Neural progenitor cell (in vitro differentiated cells): ENCODE measurements around the gene CGN. TPM values are rescaled to one million over a fixed set of nuclear protein-coding genes. Genes with fewer than 3 reads are reported as not detected.

Source experiments
- DNase-seq: peaks from one replicate; pipeline ENCODE4 v3.0.0-alpha.2; 2016; ENCODE audit warnings: low spot score
- H2AFZ ChIP-seq: fragments of 200-600 bp; sonication (generic); replicated peaks from 2 replicates; pipeline ENCODE4 v1.6.1; 2016; ENCODE audit warnings: antibody characterized with exemption
- H3F3A ChIP-seq: fragments of 200-600 bp; sonication (generic); 2 replicates; pipeline ENCODE4 v1.6.1; 2016; ENCODE audit warnings: antibody characterized with exemption, low read depth
- H3K27ac ChIP-seq: fragments of 200-600 bp; sonication (generic); 2 replicates; pipeline ENCODE4 v1.5.1; 2016; ENCODE audit warnings: mild to moderate bottlenecking
- H3K27me3 ChIP-seq: fragments of 200-600 bp; sonication (generic); 2 replicates; pipeline ENCODE4 v1.6.1; 2016; ENCODE audit warnings: mild to moderate bottlenecking, moderate library complexity
- H3K36me3 ChIP-seq: fragments of 200-600 bp; sonication (generic); 2 replicates; pipeline ENCODE4 v1.5.1; 2016
- H3K4me1 ChIP-seq: fragments of 200-600 bp; sonication (generic); 2 replicates; pipeline ENCODE4 v1.6.1; 2016; ENCODE audit warnings: mixed run types
- H3K4me2 ChIP-seq: fragments of 200-600 bp; sonication (generic); 2 replicates; pipeline ENCODE4 v1.6.1; 2016
- H3K4me3 ChIP-seq: fragments of 200-600 bp; sonication (generic); 2 replicates; pipeline ENCODE4 v1.5.1; 2016
- H3K79me2 ChIP-seq: fragments of 200-600 bp; sonication (generic); 2 replicates; pipeline ENCODE4 v1.6.1; 2016; ENCODE audit warnings: low read depth
- H3K9ac ChIP-seq: fragments of 200-600 bp; sonication (generic); 2 replicates; pipeline ENCODE4 v1.6.1; 2016
- H3K9me3 ChIP-seq: fragments of 200-600 bp; sonication (generic); 2 replicates; pipeline ENCODE4 v1.5.1; 2016; ENCODE audit warnings: low read depth
- H4K20me1 ChIP-seq: fragments of 200-600 bp; sonication (generic); 2 replicates; pipeline ENCODE4 v1.6.1; 2016; ENCODE audit warnings: low read depth
- H3K27ac Mint-ChIP-seq: 3 replicates; pipeline ENCODE4 v1.8.0; 2021; ENCODE audit warnings: mixed read lengths
- H3K27me3 Mint-ChIP-seq: 2 replicates; pipeline ENCODE4 v1.8.0; 2022; ENCODE audit warnings: low read depth, mild to moderate bottlenecking, inconsistent platforms, moderate library complexity, mixed read lengths; ENCODE audit not compliant: insufficient read depth
- H3K36me3 Mint-ChIP-seq: 3 replicates; pipeline ENCODE4 v1.8.0; 2021; ENCODE audit warnings: mixed read lengths
- H3K4me1 Mint-ChIP-seq: 3 replicates; pipeline ENCODE4 v1.8.0; 2021; ENCODE audit warnings: mixed read lengths
- H3K4me3 Mint-ChIP-seq: 3 replicates; pipeline ENCODE4 v1.8.0; 2021; ENCODE audit warnings: mild to moderate bottlenecking, moderate library complexity, mixed read lengths
- H3K9me3 Mint-ChIP-seq: 3 replicates; pipeline ENCODE4 v1.8.0; 2020; ENCODE audit warnings: mixed read lengths
- CTCF ChIP-seq: fragments of 200-600 bp; sonication (generic); IDR thresholded peaks from 2 replicates; pipeline ENCODE4 v1.5.1; 2017; ENCODE audit warnings: antibody characterized with exemption, mild to moderate bottlenecking
- EZH2 ChIP-seq: fragments of 200-600 bp; sonication (generic); IDR thresholded peaks from 2 replicates; pipeline ENCODE4 v1.6.1; 2017; ENCODE audit warnings: antibody characterized with exemption, mild to moderate bottlenecking, moderate library complexity
- EZH2phosphoT487 ChIP-seq: fragments of 200-600 bp; sonication (generic); IDR thresholded peaks from 2 replicates; pipeline ENCODE4 v1.6.1; 2017; ENCODE audit warnings: antibody characterized with exemption
- total RNA-seq: library from RNA; depleted of rRNA; stranded (reverse); fragments of >200 nt; gene quantifications from 2 replicates; pipeline ENCODE4 v1.2.3, GENCODE V29; 2015; ENCODE audit warnings: low replicate concordance

Gene CGN
- total RNA-seq, 1 donor from 2014 or later: 5.4 TPM

DNA sequence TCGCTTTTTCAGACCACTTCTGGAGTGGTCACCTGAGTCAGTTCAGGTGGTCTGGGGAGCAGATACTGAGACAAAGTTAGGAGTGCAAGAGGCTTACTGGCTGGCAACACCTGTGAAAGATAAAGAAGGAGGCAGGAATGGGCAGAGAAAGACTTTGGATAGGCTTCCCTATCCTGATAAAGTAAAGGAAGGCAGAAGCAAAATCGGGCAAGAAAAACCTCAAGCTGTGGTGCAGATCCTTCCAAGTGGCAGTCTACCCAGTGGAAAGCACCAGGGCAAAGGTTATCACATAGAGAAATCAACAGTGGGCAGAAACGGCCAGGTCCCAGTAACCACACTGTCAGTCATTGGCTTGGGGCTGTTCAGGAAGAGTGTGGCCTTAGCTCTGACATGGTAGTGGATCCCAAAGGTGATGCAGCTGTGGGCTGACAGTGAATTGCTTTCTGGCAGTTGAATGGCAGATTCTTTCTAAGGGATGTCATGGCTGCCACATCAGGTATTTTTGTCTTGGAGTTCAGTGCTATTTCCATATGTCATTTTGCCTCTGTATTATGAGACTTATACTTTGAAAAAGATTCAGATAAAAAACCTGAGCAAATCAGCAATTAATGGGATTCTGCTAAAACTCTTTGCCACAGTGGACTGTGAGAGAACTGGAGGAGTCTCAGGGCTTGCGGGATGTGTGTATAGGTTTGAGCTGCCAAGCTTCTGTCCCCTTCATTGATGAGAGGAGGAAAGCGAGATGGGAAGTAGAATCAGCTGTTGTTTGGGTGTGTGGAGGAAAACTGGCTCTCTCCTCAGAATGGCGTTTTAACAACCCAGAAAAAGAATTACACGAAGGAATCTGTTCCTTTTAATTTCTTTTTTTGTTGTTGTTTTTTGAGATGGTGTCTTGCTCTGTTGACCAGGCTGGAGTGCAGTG lies 8.1 kb upstream of the CGN start:
- peaks cover 4% of the 10 kb centered on the region for H3K27me3 Mint-ChIP-seq
- no peaks in the 10 kb centered on the region for H3K27me3 ChIP-seq
- no peak overlapping the region for H3K4me3 Mint-ChIP-seq
- peak overlapping the region; percentile 86 for H3K27ac Mint-ChIP-seq
- no peaks in the 10 kb centered on the region for H3K4me1 ChIP-seq
- no peaks in the 10 kb centered on the region for H3K9me3 Mint-ChIP-seq
- no peak overlapping the region for H3K4me3 ChIP-seq
- H3K79me2 ChIP-seq: no peaks in the 10 kb centered on the region
- no peaks in the 10 kb centered on the region for H3K36me3 Mint-ChIP-seq
- peak overlapping the region; percentile 4 for H2AFZ ChIP-seq
- TF ChIP-seq EZH2 (no peak), CTCF (no peak), EZH2phosphoT487 (no peak)
- H3K4me1 Mint-ChIP-seq: peaks cover 5% of the 10 kb centered on the region
- H3K4me2 ChIP-seq: no peak overlapping the region
- no peak overlapping the region for H3K9ac ChIP-seq
- DNase-seq: no peak
- H3K36me3 ChIP-seq: no peaks in the 10 kb centered on the region
- H3F3A ChIP-seq: no peaks in the 10 kb centered on the region
- no peak overlapping the region for H3K27ac ChIP-seq
- H4K20me1 ChIP-seq: no peaks in the 10 kb centered on the region
- H3K9me3 ChIP-seq: no peaks in the 10 kb centered on the region

DNA sequence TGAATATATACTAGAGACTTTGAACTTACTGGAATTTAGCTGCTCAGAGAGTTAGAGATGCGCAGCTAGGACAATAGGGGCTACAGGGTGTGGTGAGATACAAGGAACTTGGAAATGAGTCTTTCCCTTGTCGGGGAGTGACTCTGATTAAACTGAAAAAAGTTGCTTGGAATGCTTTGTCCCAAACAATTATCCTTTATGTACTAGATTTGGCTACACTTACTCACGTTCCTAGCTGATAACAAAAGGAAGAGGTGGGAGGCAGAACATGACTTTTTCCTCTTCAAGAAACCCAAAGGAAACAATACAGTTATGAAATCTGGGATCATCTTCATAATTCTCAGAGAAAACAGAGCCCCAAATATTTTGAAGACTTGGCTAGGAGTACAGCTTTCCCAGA lies 6.9 kb upstream of the CGN start:
- no peaks in the 10 kb centered on the region for H4K20me1 ChIP-seq
- H3K27ac ChIP-seq: no peak overlapping the region
- peaks cover 4% of the 10 kb centered on the region for H3K27me3 Mint-ChIP-seq
- no peaks in the 10 kb centered on the region for H3K79me2 ChIP-seq
- no peak overlapping the region for H3K9ac ChIP-seq
- H3K4me1 Mint-ChIP-seq: peaks cover 5% of the 10 kb centered on the region
- DNase-seq: no peak
- H3K4me2 ChIP-seq: no peak overlapping the region
- no peak overlapping the region for H2AFZ ChIP-seq
- no peaks in the 10 kb centered on the region for H3K36me3 ChIP-seq
- H3F3A ChIP-seq: peaks cover 6% of the 10 kb centered on the region
- H3K4me3 Mint-ChIP-seq: no peak overlapping the region
- H3K4me1 ChIP-seq: no peaks in the 10 kb centered on the region
- H3K9me3 ChIP-seq: no peaks in the 10 kb centered on the region
- no peak overlapping the region for H3K4me3 ChIP-seq
- no peak overlapping the region for H3K27ac Mint-ChIP-seq
- no peaks in the 10 kb centered on the region for H3K36me3 Mint-ChIP-seq
- H3K27me3 ChIP-seq: no peaks in the 10 kb centered on the region
- H3K9me3 Mint-ChIP-seq: no peaks in the 10 kb centered on the region
- TF ChIP-seq EZH2phosphoT487 (no peak), EZH2 (no peak), CTCF (no peak)

DNA sequence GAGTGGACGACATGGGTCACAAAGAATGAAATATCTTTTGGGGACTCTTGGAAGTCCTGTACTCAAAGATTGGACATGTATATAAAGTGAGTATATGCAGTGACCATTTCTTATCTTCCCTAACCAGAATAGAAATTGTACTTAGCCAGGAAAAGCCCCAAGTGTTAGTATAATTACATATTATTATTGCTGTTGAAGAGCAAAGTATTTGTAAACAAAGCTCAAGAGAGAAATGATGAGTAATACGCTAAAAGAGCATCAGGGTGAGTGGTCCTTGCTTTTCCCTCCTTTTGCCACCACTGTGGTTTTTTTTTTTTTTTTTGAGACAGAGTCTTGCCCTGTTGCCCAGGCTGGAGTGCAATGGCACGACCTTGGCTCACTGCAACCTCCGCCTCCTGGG lies 6.4 kb upstream of the CGN start:
- DNase-seq: no peak
- Histone ChIP-seq H3K27ac (no peak overlapping the region), H3K4me3 (no peak overlapping the region), H3K9ac (no peak overlapping the region), H3K36me3 (no peaks in the 10 kb centered on the region), H4K20me1 (no peaks in the 10 kb centered on the region), H2AFZ (no peak overlapping the region), H3F3A (peaks cover 11% of the 10 kb centered on the region), H3K9me3 (no peaks in the 10 kb centered on the region), H3K27me3 (no peaks in the 10 kb centered on the region), H3K79me2 (no peaks in the 10 kb centered on the region), H3K4me1 (peaks cover 3% of the 10 kb centered on the region), H3K4me2 (no peak overlapping the region)
- Mint-ChIP-seq H3K9me3 (no peaks in the 10 kb centered on the region), H3K4me3 (no peak overlapping the region), H3K4me1 (peaks cover 5% of the 10 kb centered on the region), H3K27ac (no peak overlapping the region), H3K36me3 (no peaks in the 10 kb centered on the region), H3K27me3 (peaks cover 4% of the 10 kb centered on the region)
- TF ChIP-seq CTCF: no peak
- TF ChIP-seq EZH2phosphoT487: no peak
- TF ChIP-seq EZH2: no peak
